Activated CD4-positive, alpha-beta T cell treated with anti-CD3 and anti-CD28 coated beads, Interleukin-2, amount 10 ng/mL, durations not matched to agents 7 days and 5 days (primary cell): ENCODE results near the gene SYT7. TPM values are rescaled to one million over a fixed set of nuclear protein-coding genes. Genes with fewer than 3 reads are reported as not detected.

Experiments
- CTCF ChIA-PET: fragments of 350-600 bp; sonication (Branson Sonifier 250); formaldehyde crosslinking; loops from one replicate; lab custom pipeline; 2021; ENCODE audit warnings: antibody characterized with exemption; lab: Charles Lee
- POLR2A ChIA-PET: fragments of 350-600 bp; sonication (Branson Sonifier 250); formaldehyde crosslinking; loops from one replicate; lab custom pipeline; 2021; ENCODE audit warnings: antibody characterized with exemption; lab: Charles Lee
- DNase-seq: peaks from one replicate; pipeline ENCODE4 v3.0.0-alpha.2; 2020
- H3K27ac Mint-ChIP-seq: one replicate; pipeline ENCODE4 v1.8.0; 2021; ENCODE audit warnings: mild to moderate bottlenecking, moderate library complexity, mixed read lengths
- H3K27me3 Mint-ChIP-seq: one replicate; pipeline ENCODE4 v1.8.0; 2021; ENCODE audit warnings: mixed read lengths
- H3K36me3 Mint-ChIP-seq: one replicate; pipeline ENCODE4 v1.8.0; 2021; ENCODE audit warnings: low read depth, mixed read lengths
- H3K4me1 Mint-ChIP-seq: one replicate; pipeline ENCODE4 v1.8.0; 2021; ENCODE audit warnings: mixed read lengths
- H3K4me3 Mint-ChIP-seq: one replicate; pipeline ENCODE4 v1.8.0; 2021; ENCODE audit warnings: mild to moderate bottlenecking, moderate library complexity, mixed read lengths
- H3K9me3 Mint-ChIP-seq: one replicate; pipeline ENCODE4 v1.8.0; 2021; ENCODE audit warnings: mixed read lengths
- total RNA-seq, 2 experiments: library from RNA; stranded (reverse); gene quantifications; one replicate each; pipeline ENCODE4 v1.2.3, GENCODE V29; 2021

Gene SYT7
- total RNA-seq, 2 experiments from 2014 or later: not detected

GRCh38 chr11:61571869-61572268 is 9.0 kb downstream of the SYT7 start:
- peaks cover 6% of the 10 kb centered on the region for H3K27me3 Mint-ChIP-seq
- no peaks in the 10 kb centered on the region for H3K36me3 Mint-ChIP-seq
- CTCF ChIA-PET: no interaction called here
- H3K9me3 Mint-ChIP-seq: no peaks in the 10 kb centered on the region
- no peak for DNase-seq
- H3K4me1 Mint-ChIP-seq: no peaks in the 10 kb centered on the region
- H3K27ac Mint-ChIP-seq: no peak overlapping the region
- H3K4me3 Mint-ChIP-seq: no peak overlapping the region
- POLR2A ChIA-PET: no interaction called here

GRCh38 chr11:61571337-61571736 is 9.5 kb downstream of the SYT7 start:
- DNase-seq: no peak
- ChIA-PET CTCF (no interaction called here), POLR2A (no interaction called here)
- Mint-ChIP-seq H3K36me3 (no peaks in the 10 kb centered on the region), H3K27ac (no peak overlapping the region), H3K9me3 (no peaks in the 10 kb centered on the region), H3K4me3 (no peak overlapping the region), H3K27me3 (peaks cover 6% of the 10 kb centered on the region), H3K4me1 (no peaks in the 10 kb centered on the region)

GRCh38 chr11:61569701-61570100 is 11.2 kb downstream of the SYT7 start:
- no peaks in the 10 kb centered on the region for H3K9me3 Mint-ChIP-seq
- CTCF ChIA-PET: interaction anchor here (0.6 kb wide), 1 partner anchor 34 kb away, joined by 3 read pairs; no protein-coding TSS in a partner anchor
- no peak overlapping the region for H3K27ac Mint-ChIP-seq
- no peak overlapping the region for H3K4me3 Mint-ChIP-seq
- H3K4me1 Mint-ChIP-seq: no peaks in the 10 kb centered on the region
- POLR2A ChIA-PET: no interaction called here
- no peak for DNase-seq
- no peaks in the 10 kb centered on the region for H3K36me3 Mint-ChIP-seq
- H3K27me3 Mint-ChIP-seq: peaks cover 6% of the 10 kb centered on the region

- no peak overlapping the region for H3K27ac Mint-ChIP-seq
- H3K4me1 Mint-ChIP-seq: no peaks in the 10 kb centered on the region
- peaks cover 6% of the 10 kb centered on the region for H3K27me3 Mint-ChIP-seq
- CTCF ChIA-PET: interaction anchor here (0.6 kb wide), 1 partner anchor 34 kb away, joined by 3 read pairs; no protein-coding TSS in a partner anchor
- no peaks in the 10 kb centered on the region for H3K9me3 Mint-ChIP-seq
- no peak overlapping the region for H3K4me3 Mint-ChIP-seq
- H3K36me3 Mint-ChIP-seq: no peaks in the 10 kb centered on the region
- DNase-seq: no peak
- POLR2A ChIA-PET: no interaction called here
These were observed 11.9 kb downstream of the SYT7 start for GRCh38 chr11:61569018-61569417.

GRCh38 chr11:61567286-61568061 is 13.4 kb downstream of the SYT7 start:
- POLR2A ChIA-PET: no interaction called here
- Mint-ChIP-seq H3K27ac (no peak overlapping the region), H3K36me3 (no peaks in the 10 kb centered on the region), H3K4me3 (no peak overlapping the region), H3K9me3 (no peaks in the 10 kb centered on the region), H3K27me3 (peaks cover 6% of the 10 kb centered on the region), H3K4me1 (no peaks in the 10 kb centered on the region)
- peak; percentile 77 for DNase-seq
- CTCF ChIA-PET: interaction anchor here (0.8 to 1.4 kb wide), 8 partner anchors 9 to 85 kb away, joined by 3 to 6 read pairs (median 4); no protein-coding TSS in a partner anchor

DNA sequence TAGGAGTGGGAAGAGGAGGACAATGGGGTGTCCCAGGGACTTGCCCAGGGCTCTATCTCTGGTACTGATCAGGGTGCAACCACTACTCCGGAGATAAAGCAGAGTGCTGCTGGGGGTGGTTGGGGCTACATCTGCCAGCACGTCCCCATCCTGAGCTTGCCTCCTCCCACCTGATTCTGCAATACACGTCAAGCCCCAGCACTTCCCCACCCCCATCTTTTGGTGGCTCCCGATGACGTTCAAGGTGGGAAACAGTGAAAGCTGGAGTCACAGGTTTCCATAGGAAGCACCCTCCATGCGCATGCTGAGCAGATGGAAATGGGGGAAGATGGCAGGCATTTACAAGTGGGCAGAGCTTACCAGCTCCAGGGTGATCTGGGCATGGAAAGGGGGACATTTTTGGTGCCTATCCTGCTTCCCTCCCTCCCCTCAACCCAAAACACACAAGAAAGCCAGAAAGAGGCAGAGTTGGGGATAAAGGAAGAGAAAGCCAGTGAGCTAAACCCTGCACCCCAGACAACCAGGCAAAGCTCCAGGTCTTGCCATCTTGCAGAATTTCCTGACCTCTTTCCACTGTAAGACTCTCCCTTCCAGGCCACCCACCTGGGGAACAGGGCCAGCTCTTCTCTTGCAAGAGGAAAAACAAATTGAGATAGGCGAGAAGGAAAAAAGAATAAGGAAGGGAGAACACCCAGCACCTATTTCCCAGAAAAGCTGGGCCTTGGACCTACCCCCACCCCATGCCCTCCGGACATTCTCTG is 15.8 kb downstream of the SYT7 start:
- Mint-ChIP-seq H3K27ac (no peak overlapping the region), H3K27me3 (peaks cover 5% of the 10 kb centered on the region), H3K9me3 (no peaks in the 10 kb centered on the region), H3K4me1 (no peaks in the 10 kb centered on the region), H3K36me3 (no peaks in the 10 kb centered on the region), H3K4me3 (no peak overlapping the region)
- ChIA-PET CTCF (interaction anchor here (1.2 to 1.4 kb wide), 2 partner anchors 16 to 19 kb away, joined by 3 to 4 read pairs; no protein-coding TSS in a partner anchor), POLR2A (no interaction called here)
- no peak for DNase-seq

DNA sequence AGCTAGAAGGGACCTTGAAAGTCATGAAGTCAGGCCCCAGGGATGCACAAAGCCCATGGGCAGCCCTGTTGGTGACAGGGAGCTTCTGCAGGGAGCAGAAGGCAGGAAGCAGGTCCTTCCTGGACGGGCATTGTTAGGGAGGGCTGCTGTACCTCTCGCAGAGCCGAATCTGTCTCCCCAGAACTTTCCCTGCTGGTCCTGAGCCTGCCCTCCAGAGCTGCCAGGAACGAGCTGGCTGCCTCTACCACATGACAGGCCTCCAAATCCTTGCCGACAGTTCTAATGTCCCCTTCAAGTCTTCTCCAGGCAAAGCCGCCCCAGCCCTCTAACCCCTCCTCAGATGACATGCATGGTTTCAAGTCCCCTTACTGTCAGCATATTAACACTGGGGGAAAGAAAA is 20.1 kb downstream of the SYT7 start:
- POLR2A ChIA-PET: no interaction called here
- Mint-ChIP-seq H3K9me3 (no peaks in the 10 kb centered on the region), H3K27ac (no peak overlapping the region), H3K4me1 (no peaks in the 10 kb centered on the region), H3K4me3 (no peak overlapping the region), H3K27me3 (peaks cover 19% of the 10 kb centered on the region), H3K36me3 (no peaks in the 10 kb centered on the region)
- no peak for DNase-seq
- CTCF ChIA-PET: no interaction called here

- Mint-ChIP-seq H3K36me3 (no peaks in the 10 kb centered on the region), H3K4me3 (no peak overlapping the region), H3K9me3 (no peaks in the 10 kb centered on the region), H3K27me3 (peaks cover 44% of the 10 kb centered on the region), H3K4me1 (no peaks in the 10 kb centered on the region), H3K27ac (no peak overlapping the region)
- ChIA-PET CTCF (interaction anchor here (1.4 kb wide), 1 partner anchor 10 kb away, joined by 4 read pairs; no protein-coding TSS in a partner anchor), POLR2A (no interaction called here)
- no peak for DNase-seq
These were observed 24.3 kb downstream of the SYT7 start for GRCh38 chr11:61556621-61557020.

GRCh38 chr11:61555978-61556377 is 24.9 kb downstream of the SYT7 start:
- H3K9me3 Mint-ChIP-seq: no peaks in the 10 kb centered on the region
- no peak for DNase-seq
- H3K27ac Mint-ChIP-seq: no peak overlapping the region
- H3K4me3 Mint-ChIP-seq: no peak overlapping the region
- H3K4me1 Mint-ChIP-seq: no peaks in the 10 kb centered on the region
- H3K27me3 Mint-ChIP-seq: peaks cover 44% of the 10 kb centered on the region
- ChIA-PET CTCF (interaction anchor here (1.0 to 1.4 kb wide), 2 partner anchors 11 to 82 kb away, joined by 3 to 4 read pairs; no protein-coding TSS in a partner anchor), POLR2A (no interaction called here)
- no peaks in the 10 kb centered on the region for H3K36me3 Mint-ChIP-seq

- ChIA-PET POLR2A (no interaction called here), CTCF (interaction anchor here (1.0 to 1.4 kb wide), 2 partner anchors 12 to 83 kb away, joined by 3 to 4 read pairs; no protein-coding TSS in a partner anchor)
- DNase-seq: no peak
- H3K4me3 Mint-ChIP-seq: no peak overlapping the region
- H3K36me3 Mint-ChIP-seq: no peaks in the 10 kb centered on the region
- no peaks in the 10 kb centered on the region for H3K9me3 Mint-ChIP-seq
- H3K27me3 Mint-ChIP-seq: peaks cover 44% of the 10 kb centered on the region
- no peaks in the 10 kb centered on the region for H3K4me1 Mint-ChIP-seq
- no peak overlapping the region for H3K27ac Mint-ChIP-seq
These were observed 25.6 kb downstream of the SYT7 start for GRCh38 chr11:61555051-61555969.

GRCh38 chr11:61554172-61554988 is 26.5 kb downstream of the SYT7 start:
- H3K4me1 Mint-ChIP-seq: no peaks in the 10 kb centered on the region
- H3K36me3 Mint-ChIP-seq: no peaks in the 10 kb centered on the region
- no peak overlapping the region for H3K4me3 Mint-ChIP-seq
- CTCF ChIA-PET: no interaction called here
- no peaks in the 10 kb centered on the region for H3K9me3 Mint-ChIP-seq
- DNase-seq: no peak
- POLR2A ChIA-PET: no interaction called here
- no peak overlapping the region for H3K27ac Mint-ChIP-seq
- peaks cover 44% of the 10 kb centered on the region for H3K27me3 Mint-ChIP-seq
